ENCODE measurements around the gene SMAD3.

The SMAD3 gene

GRCh38 chr15:67097930-67098740 lies 32.7 kb downstream of the SMAD3 start:
- peak; percentile 96 for DNase-seq

GRCh38 chr15:67098768-67099282 lies 33.4 kb downstream of the SMAD3 start:
- peak; percentile 14 for DNase-seq

DNA sequence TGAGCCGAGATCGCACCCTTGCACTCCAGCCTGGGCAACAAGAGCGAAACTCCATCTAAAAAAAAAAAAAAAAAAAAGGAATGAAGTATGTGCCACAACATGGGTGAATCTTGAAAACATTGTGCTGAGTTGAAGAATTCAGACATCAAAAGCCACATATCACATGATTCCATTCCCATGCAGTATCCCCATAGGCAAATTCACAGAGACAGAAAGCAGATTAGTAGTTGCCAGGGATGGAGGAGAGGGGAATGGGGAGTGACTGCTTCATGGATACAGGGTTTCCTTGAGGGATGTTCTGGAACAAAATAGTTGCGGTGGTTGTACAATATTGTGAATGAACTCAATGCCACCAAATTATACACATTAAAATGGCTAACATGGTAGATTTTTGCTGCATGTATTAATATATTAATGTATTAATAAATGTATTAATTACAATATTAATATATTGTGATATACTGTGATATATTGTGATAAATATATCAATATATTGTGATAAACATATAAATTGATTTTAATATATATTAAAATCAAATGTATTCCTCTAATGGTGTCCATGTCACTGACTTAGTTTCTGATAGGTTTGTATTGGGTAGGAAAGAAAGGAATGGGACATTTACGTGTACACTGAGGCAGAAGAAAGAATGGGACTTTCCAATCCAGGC lies 34.9 kb downstream of the SMAD3 start:
- DNase-seq: no peak

DNA sequence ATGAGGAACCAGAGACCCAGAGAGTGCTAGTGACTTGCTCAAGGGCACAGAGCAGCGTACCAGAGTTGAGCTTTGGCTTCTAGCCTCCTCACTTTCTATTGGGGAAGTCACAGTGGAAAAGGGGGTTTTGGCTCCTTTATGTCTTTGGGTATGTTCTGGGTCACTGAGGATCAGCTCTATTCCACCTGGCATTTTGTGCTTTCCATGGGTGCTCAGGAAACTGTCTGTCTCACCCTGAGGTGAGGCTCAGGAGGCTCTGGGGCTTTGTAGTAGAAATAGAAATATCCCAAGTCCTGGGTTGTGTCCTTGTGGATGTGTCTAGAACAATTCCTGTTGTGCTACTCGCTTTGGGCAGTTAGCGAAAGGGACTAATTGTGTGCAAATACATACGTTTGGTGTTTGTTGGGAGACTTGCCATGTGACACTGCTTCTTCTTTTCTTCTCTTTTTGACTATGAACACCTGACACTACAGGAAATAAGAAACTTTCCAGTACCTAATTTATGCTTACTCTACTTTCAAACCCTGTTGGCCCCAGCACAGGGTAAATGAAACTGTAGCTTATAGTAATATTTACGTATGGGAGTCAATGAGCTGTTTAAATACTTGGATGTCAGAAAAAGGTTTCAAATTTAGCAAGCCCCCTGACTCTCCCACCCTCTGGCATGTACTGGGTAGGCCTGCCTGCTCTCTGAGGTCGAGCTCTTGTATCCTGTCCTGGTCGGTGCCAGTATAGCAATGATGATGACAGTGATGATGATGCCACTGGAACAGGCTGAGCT lies 35.6 kb downstream of the SMAD3 start:
- DNase-seq: no peak

GRCh38 chr15:67101911-67102598 lies 36.7 kb downstream of the SMAD3 start:
- DNase-seq: no peak

DNA sequence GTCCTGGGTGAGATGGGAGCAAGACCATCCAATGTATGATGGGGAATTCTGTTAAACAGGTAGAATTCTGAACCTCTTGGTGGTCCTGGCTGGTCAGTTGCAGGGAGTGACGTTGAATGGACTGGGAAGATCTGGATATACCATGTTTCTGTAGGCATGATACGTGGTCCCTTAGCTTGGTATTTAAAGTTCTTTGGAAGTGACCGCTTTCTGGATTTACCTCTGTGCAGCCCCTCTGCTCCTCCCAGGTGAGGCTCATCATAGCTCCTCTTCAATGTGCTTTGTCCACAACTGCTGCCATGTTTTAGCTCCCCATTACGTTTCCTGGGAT lies 37.2 kb downstream of the SMAD3 start:
- DNase-seq: no peak

DNA sequence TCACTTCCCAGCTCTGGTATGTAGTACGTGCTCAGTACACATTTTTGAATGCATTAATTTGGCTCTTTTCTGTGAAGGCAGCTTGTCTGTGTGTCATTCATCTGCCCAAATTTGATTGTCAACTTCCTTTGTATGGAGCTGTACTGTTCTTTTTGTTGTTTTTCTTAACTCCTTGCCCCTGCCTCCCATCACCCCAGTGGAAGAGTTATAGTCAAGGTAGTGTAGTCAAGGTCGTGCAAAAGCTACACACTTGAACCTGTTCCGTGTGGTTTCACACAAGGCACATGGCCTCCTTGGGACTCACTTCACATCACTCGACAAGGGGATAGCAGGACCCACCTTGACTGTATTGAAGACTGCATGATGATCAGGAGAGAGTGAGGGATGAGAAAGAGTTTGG lies 37.6 kb downstream of the SMAD3 start:
- DNase-seq: no peak

- DNase-seq: no peak
Observed at GRCh38 chr15:67103432-67103831, 38.0 kb downstream of the SMAD3 start.

DNA sequence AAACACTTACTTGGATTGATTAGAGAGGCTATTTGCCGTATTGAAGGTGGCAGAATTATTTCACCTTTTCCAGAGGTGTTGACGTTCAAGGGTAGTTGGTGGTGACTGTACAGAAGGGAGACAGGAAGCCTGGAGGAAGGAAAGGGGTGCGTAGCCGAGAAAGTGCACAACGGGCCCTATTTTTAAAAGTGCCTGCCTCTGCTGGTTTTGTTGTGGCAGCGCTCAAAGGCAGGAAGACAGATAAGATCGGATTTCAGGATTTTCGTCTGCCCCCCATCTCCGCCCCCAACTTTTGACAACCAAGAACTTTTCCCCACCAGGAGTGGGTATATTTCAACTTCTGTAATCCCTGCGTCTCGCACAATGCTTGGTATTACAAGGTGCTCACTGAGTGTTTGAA lies 38.5 kb downstream of the SMAD3 start:
- no peak for DNase-seq

DNA sequence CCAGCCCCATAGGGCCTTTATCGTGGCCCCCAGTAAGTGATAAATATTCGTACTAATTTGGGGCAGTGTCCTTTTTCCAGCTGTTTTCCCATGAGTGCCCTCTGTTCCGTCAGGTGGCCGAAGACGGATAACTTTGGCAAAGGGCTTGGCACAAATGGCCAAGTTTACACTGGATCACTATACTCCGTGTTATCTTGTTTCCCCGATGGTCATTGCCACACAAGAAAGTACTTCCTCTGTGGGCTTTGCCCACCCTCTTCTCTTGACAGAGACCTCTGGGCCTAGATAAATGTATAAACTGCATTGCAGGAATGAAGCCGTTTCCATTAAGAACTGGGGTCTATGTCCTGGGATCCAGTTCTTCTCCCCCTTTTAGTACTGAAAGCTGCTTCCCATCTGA lies 39.1 kb downstream of the SMAD3 start:
- no peak for DNase-seq

GRCh38 chr15:67105065-67105951 lies 39.9 kb downstream of the SMAD3 start:
- no peak for DNase-seq

GRCh38 chr15:67105991-67106763 lies 40.8 kb downstream of the SMAD3 start:
- no peak for DNase-seq

DNA sequence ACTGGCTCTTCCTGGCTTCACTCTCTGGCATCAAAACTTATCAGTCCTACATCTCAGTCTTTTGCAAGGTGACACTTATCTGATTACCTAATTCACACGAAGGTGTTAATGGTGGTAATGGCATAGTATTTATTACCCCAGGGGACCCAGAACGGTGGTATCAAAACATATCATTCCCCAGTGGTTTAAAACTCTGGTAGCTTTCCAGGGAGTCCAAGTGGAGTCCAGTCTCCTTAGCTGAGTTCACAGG lies 41.3 kb downstream of the SMAD3 start:
- DNase-seq: no peak

DNA sequence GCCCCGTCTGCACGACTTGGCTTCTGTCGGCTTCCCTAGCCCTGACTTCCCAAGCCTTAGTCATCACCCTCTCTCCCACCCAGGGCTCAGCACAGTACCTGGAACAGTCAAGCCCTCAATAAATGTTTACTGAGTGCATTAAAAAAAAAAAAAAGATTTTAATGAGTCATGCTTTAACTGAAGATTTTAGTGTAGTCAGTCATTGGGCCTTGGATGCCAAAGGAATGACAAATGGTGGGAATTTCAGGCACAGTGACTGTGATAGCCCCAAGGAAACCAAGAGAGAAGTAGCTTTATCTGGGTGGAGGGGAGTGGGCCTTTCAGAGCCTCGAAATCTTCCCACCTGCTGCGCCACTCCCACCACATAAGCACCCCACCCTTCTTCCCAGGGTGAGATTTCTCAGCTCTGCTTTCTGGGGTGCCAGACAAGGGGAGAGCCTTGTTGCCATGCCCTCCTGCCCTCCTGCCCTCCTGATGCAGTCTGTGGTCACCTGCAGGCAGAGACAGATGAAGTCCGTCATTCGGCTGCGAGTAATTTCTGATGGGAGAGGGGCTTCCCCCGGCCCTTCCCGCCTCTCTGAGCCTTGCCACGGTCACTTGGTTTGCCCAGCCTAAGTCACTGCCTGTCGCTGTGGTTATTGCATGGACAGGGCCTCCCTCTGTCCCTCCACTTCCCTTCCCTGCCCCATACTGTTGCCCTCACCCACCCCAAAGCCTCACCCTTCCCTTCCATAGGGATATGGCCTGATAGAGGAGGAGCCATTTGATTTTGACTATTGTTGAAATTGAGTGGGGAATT lies 41.8 kb downstream of the SMAD3 start:
- no peak for DNase-seq

DNA sequence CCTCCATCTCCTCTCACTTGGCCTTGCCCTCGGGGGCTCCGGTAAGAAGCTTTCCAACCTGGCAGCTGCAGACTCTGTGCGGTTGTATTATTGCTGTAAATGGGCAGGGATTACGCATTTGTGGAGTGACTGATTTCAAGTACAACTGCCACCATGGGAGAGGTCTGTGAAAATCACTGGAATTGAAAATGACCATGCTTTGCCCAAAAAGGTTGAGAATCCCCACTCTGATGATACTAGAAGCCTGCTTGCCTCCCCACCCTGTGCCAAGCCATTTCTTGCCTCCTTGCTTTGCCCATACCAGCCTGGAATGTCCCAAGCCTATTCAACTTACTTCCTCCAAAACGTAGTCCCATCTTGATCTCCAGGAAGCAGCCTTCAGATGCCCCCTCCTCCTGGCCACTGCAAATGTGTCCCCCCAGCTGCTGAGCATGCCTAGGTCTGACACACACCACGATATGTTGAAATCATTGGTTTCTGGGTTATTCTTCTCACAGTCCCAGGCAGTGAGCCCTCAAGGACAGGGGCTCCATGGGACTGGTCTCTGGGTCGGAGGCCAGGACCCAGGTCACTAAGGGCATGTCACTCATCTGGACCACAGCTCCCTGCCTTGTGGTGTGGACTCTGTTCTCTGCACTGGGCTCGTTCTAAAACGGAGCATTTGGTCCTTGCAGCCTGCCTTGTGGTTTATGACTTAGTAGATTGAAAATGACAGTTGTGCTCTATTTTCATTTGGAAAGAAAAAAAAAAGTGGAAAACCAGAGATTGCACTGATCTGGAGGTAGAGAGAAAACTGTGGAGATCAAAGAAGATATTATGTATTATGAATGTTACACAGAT lies 42.9 kb downstream of the SMAD3 start:
- DNase-seq: no peak

GRCh38 chr15:67109141-67110034 lies 44.0 kb downstream of the SMAD3 start:
- no peak for DNase-seq

GRCh38 chr15:67110361-67110781 lies 45.0 kb downstream of the SMAD3 start:
- DNase-seq: no peak
